GM23338 (cell line): ENCODE measurements around the gene NSUN4. TPM values are rescaled to one million over a fixed set of nuclear protein-coding genes. Genes with fewer than 3 reads are reported as not detected.

Source experiments
- ATAC-seq: fragments of 200-7000 bp; cut with Tn5 transposase; 3 replicates; pipeline ENCODE4 v1.9.1; 2020
- DNase-seq: peaks from one replicate; pipeline ENCODE4 v3.0.0-alpha.2; 2015; ENCODE audit warnings: low spot score
- H2AFZ ChIP-seq: fragments of 200-600 bp; sonication (generic); 2 replicates; pipeline ENCODE4 v1.8.0; 2016; ENCODE audit warnings: antibody characterized with exemption, mild to moderate bottlenecking, moderate library complexity
- H3F3A ChIP-seq: fragments of 200-600 bp; sonication (generic); replicated peaks from 2 replicates; pipeline ENCODE4 v1.8.0; 2017; ENCODE audit warnings: antibody characterized with exemption, mixed run types, low read depth
- H3K27ac ChIP-seq: fragments of 200-600 bp; sonication (generic); 2 replicates; pipeline ENCODE4 v1.6.1; 2016; ENCODE audit warnings: low read depth
- H3K27me3 ChIP-seq: fragments of 200-600 bp; sonication (generic); 2 replicates; pipeline ENCODE4 v1.8.0; 2016; ENCODE audit warnings: mild to moderate bottlenecking, mixed run types, moderate library complexity; ENCODE audit not compliant: insufficient read depth
- H3K36me3 ChIP-seq: fragments of 200-600 bp; sonication (generic); 2 replicates; pipeline ENCODE4 v1.8.0; 2016; ENCODE audit warnings: mild to moderate bottlenecking; ENCODE audit not compliant: insufficient read depth
- H3K4me1 ChIP-seq: fragments of 200-600 bp; sonication (generic); 2 replicates; pipeline ENCODE4 v1.8.0; 2016; ENCODE audit warnings: mild to moderate bottlenecking, moderate library complexity; ENCODE audit not compliant: insufficient read depth
- H3K4me2 ChIP-seq: fragments of 200-600 bp; sonication (generic); 2 replicates; pipeline ENCODE4 v1.7.1; 2017; ENCODE audit warnings: mixed run types
- H3K4me3 ChIP-seq: fragments of 200-600 bp; sonication (generic); 2 replicates; pipeline ENCODE4 v1.6.1; 2016; ENCODE audit warnings: mixed run types
- H3K79me2 ChIP-seq: fragments of 200-600 bp; sonication (generic); replicated peaks from 2 replicates; pipeline ENCODE4 v1.8.0; 2017; ENCODE audit warnings: mild to moderate bottlenecking; ENCODE audit not compliant: insufficient read depth
- H3K9me2 ChIP-seq: fragments of 200-600 bp; sonication (generic); 2 replicates; pipeline ENCODE4 v1.8.0; 2017; ENCODE audit not compliant: insufficient read depth
- H4K20me1 ChIP-seq: fragments of 200-600 bp; sonication (generic); replicated peaks from 2 replicates; pipeline ENCODE4 v1.8.0; 2017; ENCODE audit warnings: mild to moderate bottlenecking; ENCODE audit not compliant: insufficient read depth
- H3K27ac Mint-ChIP-seq: 2 replicates; pipeline ENCODE4 v1.8.0; 2020; ENCODE audit warnings: inconsistent platforms, mild to moderate bottlenecking, moderate library complexity, mixed read lengths
- H3K27me3 Mint-ChIP-seq: 3 replicates; pipeline ENCODE4 v1.8.0; 2022; ENCODE audit warnings: low read depth, mild to moderate bottlenecking, moderate library complexity, mixed read lengths, inconsistent platforms; ENCODE audit not compliant: insufficient read depth, poor library complexity
- H3K36me3 Mint-ChIP-seq: 3 replicates; pipeline ENCODE4 v1.8.0; 2021; ENCODE audit warnings: low read depth, mild to moderate bottlenecking, inconsistent platforms, moderate library complexity, mixed read lengths
- H3K4me1 Mint-ChIP-seq: 3 replicates; pipeline ENCODE4 v1.8.0; 2020; ENCODE audit warnings: mild to moderate bottlenecking, inconsistent platforms, mixed read lengths
- H3K4me3 Mint-ChIP-seq: 3 replicates; pipeline ENCODE4 v1.8.0; 2021; ENCODE audit warnings: moderate library complexity, mild to moderate bottlenecking, inconsistent platforms, mixed read lengths
- H3K9me3 Mint-ChIP-seq: 3 replicates; pipeline ENCODE4 v1.8.0; 2020; ENCODE audit warnings: moderate library complexity, mild to moderate bottlenecking, inconsistent platforms, mixed read lengths
- CREB1 ChIP-seq: fragments of 250-450 bp; sonication (Bioruptor Pico); IDR thresholded peaks from 2 replicates; pipeline ENCODE4 v1.5.0; 2020; ENCODE audit warnings: low read depth, mild to moderate bottlenecking, moderate library complexity
- CTCF ChIP-seq, 2 experiments: fragments of 200-600 bp in 1 of 2; sonication (generic) in 1 of 2; conservative IDR thresholded peaks; 2 replicates each; pipeline versions ENCODE4 v1.5.1 to v1.6.1; 2016 to 2017; ENCODE audit warnings: antibody characterized with exemption in 2 of 2, low read depth in 2 of 2, mild to moderate bottlenecking in 2 of 2, moderate library complexity in 1 of 2
- ETS1 ChIP-seq: IDR thresholded peaks from 2 replicates; pipeline ENCODE4 v1.6.1; 2016; ENCODE audit warnings: antibody characterized with exemption
- EZH2 ChIP-seq: fragments of 200-600 bp; sonication (generic); IDR thresholded peaks from one replicate; pipeline ENCODE4 v1.8.0; 2017; ENCODE audit warnings: antibody characterized with exemption, mild to moderate bottlenecking, low read depth; ENCODE audit not compliant: unreplicated experiment
- EZH2phosphoT487 ChIP-seq: fragments of 200-600 bp; sonication (generic); IDR thresholded peaks from one replicate; pipeline ENCODE4 v1.8.1; 2018; ENCODE audit warnings: antibody characterized with exemption; ENCODE audit not compliant: unreplicated experiment
- JUNB ChIP-seq: IDR thresholded peaks from one replicate; pipeline ENCODE4 v1.6.1; 2016; ENCODE audit warnings: antibody characterized with exemption; ENCODE audit not compliant: unreplicated experiment
- NANOG ChIP-seq: IDR thresholded peaks from 2 replicates; pipeline ENCODE4 v1.6.1; 2016; ENCODE audit warnings: antibody characterized with exemption, borderline replicate concordance
- POLR2AphosphoS5 ChIP-seq: IDR thresholded peaks from 2 replicates; pipeline ENCODE4 v1.6.1; 2016; ENCODE audit warnings: antibody characterized with exemption, low read depth
- REST ChIP-seq: IDR thresholded peaks from one replicate; pipeline ENCODE4 v1.6.1; 2018; ENCODE audit warnings: antibody characterized with exemption; ENCODE audit not compliant: unreplicated experiment
- STAT1 ChIP-seq: IDR thresholded peaks from one replicate; pipeline ENCODE4 v1.6.1; 2016; ENCODE audit warnings: antibody characterized with exemption; ENCODE audit not compliant: unreplicated experiment
- ZNF114 ChIP-seq: fragments of 250-450 bp; sonication (Bioruptor Pico); IDR thresholded peaks from 2 replicates; pipeline ENCODE4 v1.5.0; 2020; ENCODE audit warnings: mild to moderate bottlenecking, moderate library complexity
- ZNF331 ChIP-seq: fragments of 250-450 bp; sonication (Bioruptor Pico); IDR thresholded peaks from 2 replicates; pipeline ENCODE4 v1.5.0; 2020; ENCODE audit warnings: low read depth, mild to moderate bottlenecking, moderate library complexity
- ZNF462 ChIP-seq: fragments of 250-450 bp; sonication (Bioruptor Pico); IDR thresholded peaks from 2 replicates; pipeline ENCODE4 v1.5.0; 2020; ENCODE audit warnings: mild to moderate bottlenecking, moderate library complexity
- polyA plus RNA-seq: library from polyadenylated mRNA; unstranded; fragments of >200 nt; fragmentation: Nextera tagmentation; extraction: Ambion mirVana; gene quantifications from 2 replicates; pipeline ENCODE4 v1.2.1, GENCODE V29; 2016
- total RNA-seq: library from RNA; depleted of rRNA; stranded (reverse); fragments of >200 nt; shearing (Covaris generic); gene quantifications from 2 replicates; pipeline ENCODE4 v1.2.3, GENCODE V29; 2014

Gene NSUN4
- total and polyA plus RNA-seq, 2 experiments from 2014 or later, result 8.9 to 11.6 TPM

GRCh38 chr1:46410156-46411009 is 69.8 kb downstream of the NSUN4 start:
- no peaks in the 10 kb centered on the region for H3K79me2 ChIP-seq
- Mint-ChIP-seq H3K27me3 (peaks cover 24% of the 10 kb centered on the region), H3K27ac (no peak overlapping the region), H3K4me3 (no peak overlapping the region), H3K9me3 (no peaks in the 10 kb centered on the region; the same call in 2 of the 3 replicates), H3K4me1 (peaks cover 16% of the 10 kb centered on the region), H3K36me3 (no peaks in the 10 kb centered on the region; the same call in 2 of the 3 replicates)
- H3K27ac ChIP-seq, result no peak overlapping the region
- DNase-seq (no peak), ATAC-seq (no peak)
- peaks cover 16% of the 10 kb centered on the region for H3K4me1 ChIP-seq
- no peaks in the 10 kb centered on the region for H3K27me3 ChIP-seq
- H4K20me1 ChIP-seq, result no peaks in the 10 kb centered on the region
- H3K4me3 ChIP-seq, result no peak overlapping the region
- TF ChIP-seq JUNB (no peak), ZNF331 (CRISPR knock-in tag) (no peak), EZH2phosphoT487 (no peak), CREB1 (CRISPR knock-in tag) (no peak), ZNF462 (CRISPR knock-in tag) (no peak), STAT1 (no peak), NANOG (no peak), POLR2AphosphoS5 (no peak), ETS1 (no peak), REST (no peak), ZNF114 (CRISPR knock-in tag) (no peak), CTCF (conservative IDR thresholded peaks at IDR 0.05; ENCODE audit: low read depth in 2 of 2) (no peak), EZH2 (no peak)
- no peaks in the 10 kb centered on the region; the same call in 1 of the 2 replicates for H3K36me3 ChIP-seq
- no peaks in the 10 kb centered on the region for H3K9me2 ChIP-seq
- no peak overlapping the region for H2AFZ ChIP-seq
- H3F3A ChIP-seq, result no peaks in the 10 kb centered on the region
- H3K4me2 ChIP-seq, result no peak overlapping the region
